Endometrial microvascular endothelial cells (primary cell): ENCODE data around the gene PRAMEF7. TPM values are rescaled to one million over a fixed set of nuclear protein-coding genes. Genes with fewer than 3 reads are reported as not detected.
"Not testable (repeated sequence)": the region's sequence is repeated elsewhere in the genome, so short reads cannot be mapped to it uniquely, and the experiment has no call there.

Experiments
- in situ Hi-C: cut with HindIII; loops from 2 replicates; pipeline ENCODE4 v1.10.0; 2017; ENCODE audit warnings: low sequenced_read_pairs, low pct_unique_long_range_greater_than_20kb; ENCODE audit errors: inconsistent ontology term
- total RNA-seq: library from RNA; depleted of rRNA; stranded (reverse); fragments of >200 nt; gene quantifications from one replicate; pipeline ENCODE4 v1.2.3, GENCODE V29; 2015; ENCODE audit errors: inconsistent ontology term

Gene PRAMEF7
- not detected for total RNA-seq

DNA sequence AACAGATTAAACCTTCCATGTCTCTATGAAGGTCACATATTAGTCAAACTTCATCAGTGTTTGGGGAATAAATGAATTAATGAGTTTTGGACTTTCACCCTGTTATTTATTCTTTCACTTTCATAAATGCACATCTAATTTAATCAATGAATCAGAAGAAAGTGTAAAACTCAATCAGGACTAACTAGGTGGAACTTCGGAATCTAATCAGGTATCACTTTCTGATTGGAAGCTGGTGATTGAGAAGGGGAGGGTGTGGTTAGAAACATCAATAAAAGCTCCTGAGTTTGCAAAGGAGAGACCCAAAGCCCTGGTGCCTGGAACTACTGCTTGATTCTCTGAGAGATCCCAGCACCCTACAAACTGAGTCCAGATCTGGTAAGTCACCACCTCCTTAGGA is at the start of gene PRAMEF7:
PRAMEF7 (plus strand) TSS at position 301 of the 400 bp plus-strand sequence. CDS start 1,083 bp downstream, outside the sequence.
- in situ Hi-C loops, result not testable (repeated sequence)

GRCh38 chr1:12878453-12878852 is 38.0 kb upstream of the PRAMEF7 start:
- in situ Hi-C loops, result not testable (repeated sequence)

GRCh38 chr1:12886101-12886500 is 30.3 kb upstream of the PRAMEF7 start, which contains the start of gene PRAMEF4:
TSS of gene PRAMEF4 (minus strand) at chr1:12886201. CDS start at chr1:12883394, 2,807 bp downstream.
- in situ Hi-C loops, result not testable (repeated sequence)

DNA sequence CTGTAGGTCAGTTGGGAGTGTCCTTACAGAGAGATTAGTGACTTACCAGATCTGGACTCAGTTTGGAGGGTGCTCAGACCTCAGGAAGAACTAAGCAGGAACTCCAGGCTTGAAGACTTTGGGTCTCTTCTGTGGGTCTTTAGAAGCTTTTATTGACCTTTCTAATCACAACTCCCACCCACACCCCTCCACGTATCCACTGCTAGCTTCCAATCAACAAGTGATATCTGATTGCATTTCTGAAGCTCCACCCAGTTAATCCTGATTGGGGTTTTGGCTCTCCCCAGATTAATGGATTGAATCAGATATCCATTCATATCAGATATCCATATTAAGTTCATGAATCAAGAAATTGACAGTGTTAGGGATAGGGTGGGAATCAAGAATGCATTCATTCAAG is 18.2 kb upstream of the PRAMEF7 start, which contains the start of gene PRAMEF10:
PRAMEF10 (minus strand) TSS at position 101 of the 400 bp plus-strand sequence. CDS start 2,423 bp downstream, outside the sequence.
- in situ Hi-C loops, result not testable (repeated sequence)

GRCh38 chr1:12899186-12899585 is 17.2 kb upstream of the PRAMEF7 start:
- in situ Hi-C loops, result not testable (repeated sequence)

DNA sequence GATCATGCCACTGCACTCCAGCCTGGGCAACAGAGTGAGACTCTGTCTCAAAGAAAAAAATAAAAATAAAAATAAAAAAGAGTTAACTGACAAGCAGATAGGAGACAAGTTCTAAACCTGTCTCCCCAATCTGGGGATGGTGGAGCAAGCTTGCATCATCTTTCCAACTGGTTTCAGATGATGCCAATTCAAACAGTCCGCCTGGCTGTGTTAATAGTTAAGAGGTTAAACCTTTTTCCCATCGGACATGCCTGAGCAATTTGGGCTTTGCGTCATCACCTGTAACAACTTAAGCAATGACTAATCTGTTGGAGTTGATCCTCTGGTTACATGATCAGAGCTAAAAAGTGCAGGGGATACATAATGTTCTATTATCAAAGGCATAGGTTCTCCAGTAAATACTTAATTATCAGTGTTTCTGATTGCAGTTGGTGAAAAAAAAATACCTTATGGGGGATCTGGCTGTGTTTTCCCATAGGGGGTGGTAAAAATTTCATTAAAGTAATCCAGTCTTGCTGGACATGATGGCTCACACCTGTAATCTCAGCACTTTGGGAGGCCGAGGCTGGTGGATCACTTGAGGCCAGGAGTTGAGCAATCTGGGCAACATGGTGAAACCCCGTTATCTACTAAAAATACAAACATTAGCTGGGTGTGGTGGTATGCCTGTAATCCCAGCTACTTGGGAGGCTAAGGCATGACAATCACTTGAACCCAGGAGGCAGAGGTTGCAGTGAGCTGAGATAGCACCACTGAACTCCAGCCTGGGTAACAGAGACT is 12.4 kb upstream of the PRAMEF7 start:
- in situ Hi-C loops, result not testable (repeated sequence)

DNA sequence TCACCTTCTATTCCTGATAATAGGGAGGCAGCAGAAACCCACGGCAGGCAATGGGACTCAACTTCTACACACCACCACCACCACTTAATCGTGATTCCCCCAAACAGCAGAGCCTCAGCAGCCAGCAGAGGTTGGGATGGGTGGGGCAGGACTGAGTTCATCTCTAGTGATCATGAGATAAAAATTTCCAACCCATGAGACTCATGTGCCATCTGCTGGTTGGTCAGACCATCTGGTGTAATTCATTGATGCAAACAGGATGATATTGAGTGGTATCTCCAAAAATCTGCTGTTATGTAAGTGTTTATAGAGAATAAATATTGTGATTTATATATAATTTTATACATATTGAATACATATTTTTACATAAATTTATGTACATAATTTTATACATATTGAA is 5.3 kb downstream of the PRAMEF7 start:
- in situ Hi-C loops, result not testable (repeated sequence)

- in situ Hi-C loops, result not testable (repeated sequence)
These were observed 8.0 kb downstream of the PRAMEF7 start for GRCh38 chr1:12924368-12924767.

- in situ Hi-C loops, result not testable (repeated sequence)
These were observed 31.1 kb downstream of the PRAMEF7 start, which contains the start of gene PRAMEF6 for GRCh38 chr1:12947480-12947879. TSS of gene PRAMEF6 (minus strand) at chr1:12947580. CDS start at chr1:12942518, 5,062 bp downstream.

Other genes with a start within 250 kb of the PRAMEF7 start
- not detected for gene AADACL3, start 200.5 kb upstream of the PRAMEF7 start, total RNA-seq
- gene CFAP107, start 170.4 kb upstream of the PRAMEF7 start, total RNA-seq, result not detected
- not detected for gene PRAMEF12, start 142.9 kb upstream of the PRAMEF7 start, total RNA-seq
- not detected for gene PRAMEF1, start 125.2 kb upstream of the PRAMEF7 start, total RNA-seq
- not detected for gene PRAMEF11, start 85.2 kb upstream of the PRAMEF7 start, total RNA-seq
- not detected for gene HNRNPCL1, start 67.9 kb upstream of the PRAMEF7 start, total RNA-seq
- not detected for gene PRAMEF2, start 59.5 kb upstream of the PRAMEF7 start, total RNA-seq
- not detected for gene PRAMEF4, start 30.4 kb upstream of the PRAMEF7 start, total RNA-seq
- not detected for gene PRAMEF10, start 18.3 kb upstream of the PRAMEF7 start, total RNA-seq
- not detected for gene PRAMEF6, start 31.0 kb downstream of the PRAMEF7 start, total RNA-seq
- gene PRAMEF27, start 140.0 kb downstream of the PRAMEF7 start, total RNA-seq, result not detected
- gene HNRNPCL3, start 144.2 kb downstream of the PRAMEF7 start, total RNA-seq, result not detected
- gene PRAMEF25, start 154.2 kb downstream of the PRAMEF7 start, total RNA-seq, result not detected
- gene HNRNPCL2, start 200.2 kb downstream of the PRAMEF7 start, total RNA-seq, result not detected
- gene PRAMEF26, start 239.4 kb downstream of the PRAMEF7 start, total RNA-seq, result not detected
- gene HNRNPCL4, start 249.0 kb downstream of the PRAMEF7 start, total RNA-seq, result not detected